ENCODE results near the gene LRRFIP1.

- TF ChIP-seq CTCF (IDR thresholded peaks at IDR 0.05; ENCODE audit: low read depth, low read length) (no peak), EZH2phosphoT487 (IDR thresholded peaks at IDR 0.05; ENCODE audit: low read depth) (no peak)
Measured at GRCh38 chr2:237718277-237718634, 90.9 kb downstream of the LRRFIP1 start.
